NB4 (cell line): ENCODE results near the gene WNK3.

Experiments used
- DNase-seq: peaks from one replicate; pipeline ENCODE4 v3.0.0; 2010; ENCODE audit warnings: low read depth
- H3K4me3 ChIP-seq: one replicate; pipeline ENCODE4 v1.5.1; 2011; ENCODE audit warnings: mild to moderate bottlenecking, low read depth, low read length, moderate library complexity
- MYC ChIP-seq: IDR thresholded peaks from 2 replicates; pipeline ENCODE4 v1.6.1; 2011; ENCODE audit warnings: low read depth, low read length
- POLR2A ChIP-seq: IDR thresholded peaks from 2 replicates; pipeline ENCODE4 v1.6.1; 2011; ENCODE audit warnings: mild to moderate bottlenecking; ENCODE audit not compliant: insufficient read length; ENCODE audit errors: extremely low read depth
- TF ChIP-seq, protein P1 (sequence below): IDR thresholded peaks from one replicate; pipeline ENCODE4 v1.5.1; 2012; ENCODE audit warnings: low read depth, low read length
- TF ChIP-seq, protein P2 (sequence below): IDR thresholded peaks from 2 replicates; pipeline ENCODE4 v1.6.1; 2011; ENCODE audit warnings: low read depth, low read length

WNK3 gene

DNA sequence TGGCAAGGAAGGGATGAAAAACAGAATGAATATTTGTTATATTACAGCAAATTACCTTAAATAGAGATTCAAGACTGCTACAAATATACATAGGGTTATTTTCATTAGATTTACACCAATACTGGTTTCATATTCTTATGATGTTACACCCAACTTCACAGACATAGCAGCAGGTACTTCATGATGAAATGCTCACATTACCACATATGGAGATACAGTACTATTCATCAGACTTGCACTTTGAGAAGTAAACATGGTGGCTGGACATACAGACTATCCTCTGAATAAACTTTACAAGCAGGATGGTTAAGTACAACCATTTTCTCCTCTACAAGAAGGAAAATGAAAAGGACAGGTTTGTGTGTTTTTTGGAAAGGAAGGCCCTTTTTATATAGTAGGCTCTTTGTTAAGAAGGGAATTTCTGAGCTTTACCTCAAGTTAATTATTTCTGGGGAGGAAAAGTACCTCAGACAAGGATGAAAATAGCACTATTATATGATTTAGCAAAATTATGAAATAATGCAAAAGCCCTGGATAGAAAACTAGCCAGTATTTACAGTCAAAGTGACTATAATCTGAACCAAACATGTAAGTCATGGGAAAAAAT lies 162.8 kb downstream of the WNK3 start:
- no peak overlapping the region for H3K4me3 ChIP-seq
- TF ChIP-seq, protein P1, sequence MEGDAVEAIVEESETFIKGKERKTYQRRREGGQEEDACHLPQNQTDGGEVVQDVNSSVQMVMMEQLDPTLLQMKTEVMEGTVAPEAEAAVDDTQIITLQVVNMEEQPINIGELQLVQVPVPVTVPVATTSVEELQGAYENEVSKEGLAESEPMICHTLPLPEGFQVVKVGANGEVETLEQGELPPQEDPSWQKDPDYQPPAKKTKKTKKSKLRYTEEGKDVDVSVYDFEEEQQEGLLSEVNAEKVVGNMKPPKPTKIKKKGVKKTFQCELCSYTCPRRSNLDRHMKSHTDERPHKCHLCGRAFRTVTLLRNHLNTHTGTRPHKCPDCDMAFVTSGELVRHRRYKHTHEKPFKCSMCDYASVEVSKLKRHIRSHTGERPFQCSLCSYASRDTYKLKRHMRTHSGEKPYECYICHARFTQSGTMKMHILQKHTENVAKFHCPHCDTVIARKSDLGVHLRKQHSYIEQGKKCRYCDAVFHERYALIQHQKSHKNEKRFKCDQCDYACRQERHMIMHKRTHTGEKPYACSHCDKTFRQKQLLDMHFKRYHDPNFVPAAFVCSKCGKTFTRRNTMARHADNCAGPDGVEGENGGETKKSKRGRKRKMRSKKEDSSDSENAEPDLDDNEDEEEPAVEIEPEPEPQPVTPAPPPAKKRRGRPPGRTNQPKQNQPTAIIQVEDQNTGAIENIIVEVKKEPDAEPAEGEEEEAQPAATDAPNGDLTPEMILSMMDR: no peak
- TF ChIP-seq MYC (no peak), POLR2A (no peak)
- TF ChIP-seq, protein P2, sequence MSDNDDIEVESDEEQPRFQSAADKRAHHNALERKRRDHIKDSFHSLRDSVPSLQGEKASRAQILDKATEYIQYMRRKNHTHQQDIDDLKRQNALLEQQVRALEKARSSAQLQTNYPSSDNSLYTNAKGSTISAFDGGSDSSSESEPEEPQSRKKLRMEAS: no peak

DNA sequence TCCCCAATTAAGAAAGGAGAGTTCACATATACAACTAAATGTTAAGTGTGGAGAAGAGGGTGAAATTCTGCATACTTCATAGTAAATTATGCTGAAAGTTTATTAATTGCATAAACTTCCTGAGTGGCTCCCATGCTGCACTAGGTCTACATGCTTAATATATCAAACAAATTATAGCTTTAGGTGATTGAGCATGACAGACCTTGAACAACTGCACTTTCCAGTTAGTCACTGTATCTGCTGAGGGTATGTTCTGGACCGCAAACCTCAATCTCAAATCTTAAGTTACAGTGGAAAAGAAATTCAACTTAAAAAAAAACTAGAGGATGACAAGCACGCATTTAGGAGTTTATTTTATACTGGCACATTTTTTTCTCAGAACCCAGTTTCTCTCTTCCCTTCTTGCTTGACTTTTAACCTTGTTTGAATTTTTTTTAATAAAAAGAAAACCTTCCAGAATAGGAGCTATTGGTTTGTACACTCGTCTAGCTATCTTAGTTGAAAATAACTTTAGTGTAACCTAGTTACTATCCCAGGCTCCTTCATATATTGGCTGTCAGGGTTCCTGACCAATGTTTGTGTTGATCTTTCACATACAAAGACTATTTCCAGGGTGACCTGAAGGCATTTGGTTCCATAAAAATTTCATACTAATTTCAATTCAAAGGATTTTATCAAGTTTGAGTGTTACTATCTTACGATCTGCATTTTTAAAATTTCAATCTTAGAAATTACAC lies 164.6 kb downstream of the WNK3 start:
- no peak for DNase-seq
- no peak overlapping the region for H3K4me3 ChIP-seq
- no peak for TF ChIP-seq POLR2A
- TF ChIP-seq, protein P1: no peak
- no peak for TF ChIP-seq MYC
- TF ChIP-seq, protein P2: no peak

More for the DNA sequence above, 162.8 kb downstream of the WNK3 start:
- DNase-seq: no peak

DNA sequence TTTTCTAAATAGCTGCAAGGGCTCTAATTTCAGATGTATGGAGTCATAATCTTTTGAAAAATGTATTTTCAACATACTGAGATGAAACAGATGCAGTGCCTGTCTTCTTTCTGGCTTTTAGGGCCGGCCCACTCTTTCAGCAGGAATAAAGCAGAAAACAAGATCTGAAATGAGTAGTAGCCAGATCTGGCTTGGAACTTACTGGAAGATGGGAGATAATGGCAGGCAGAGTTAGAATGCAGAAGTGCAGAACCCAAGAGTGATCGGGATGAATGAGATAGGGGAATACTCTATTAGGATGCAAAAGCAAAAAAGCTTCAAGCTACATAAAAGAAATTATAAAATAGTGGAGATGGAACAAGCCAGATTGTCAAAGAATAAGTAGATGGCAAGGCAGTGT lies 173.4 kb downstream of the WNK3 start:
- TF ChIP-seq, protein P2: no peak
- no peak for TF ChIP-seq POLR2A
- no peak for TF ChIP-seq MYC
- TF ChIP-seq, protein P1: no peak
- DNase-seq: no peak
- H3K4me3 ChIP-seq: no peak overlapping the region

DNA sequence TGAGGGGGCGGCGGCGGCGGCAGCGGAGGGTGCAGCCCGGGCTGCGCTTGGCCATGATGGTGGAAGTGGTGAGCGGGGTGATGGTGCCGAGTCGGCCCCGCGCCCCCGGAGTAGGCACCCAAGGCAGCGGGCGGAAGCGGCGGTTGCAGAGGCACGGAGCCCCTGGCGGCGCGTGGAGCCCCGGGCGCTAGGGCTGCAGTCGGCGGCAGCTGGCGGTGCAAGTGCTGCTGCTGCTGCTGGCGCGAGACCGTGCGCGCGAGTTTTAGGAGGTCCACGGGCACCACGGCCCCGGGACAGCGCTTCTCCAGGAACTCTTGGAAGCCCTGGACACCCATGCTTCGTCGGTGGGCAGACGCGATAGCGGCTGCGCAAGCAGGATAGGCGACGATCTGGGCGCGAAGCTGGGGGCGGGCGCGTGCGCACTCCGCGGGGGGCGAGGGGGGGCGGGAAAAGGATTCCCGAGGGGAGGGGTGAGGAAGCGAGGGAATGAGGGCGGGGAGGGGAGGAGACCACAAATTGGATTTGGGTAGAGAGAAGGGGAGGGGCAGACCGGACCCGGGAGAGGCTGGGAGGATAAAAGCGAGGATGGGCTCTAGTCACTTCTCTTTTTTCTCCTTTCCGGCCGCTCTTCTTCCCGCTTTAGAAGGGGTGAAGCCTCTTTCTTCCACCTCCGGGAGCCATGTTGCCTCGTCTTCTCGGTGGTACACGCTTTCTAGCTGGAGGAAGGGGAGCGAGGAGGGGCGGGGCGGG lies 174.8 kb downstream of the WNK3 start, which contains the start of gene FAM120C:
TSS of gene FAM120C (minus strand) at position 391 of the 750 bp plus-strand sequence. CDS start at position 335, 56 bp downstream.
- H3K4me3 ChIP-seq: peak within 1 kb of the TSS; percentile 97
- peak; percentile 89 for DNase-seq
- TF ChIP-seq, protein P1: no peak
- TF ChIP-seq, protein P2: no peak
- TF ChIP-seq MYC (peak; percentile 19; the same call in 1 of the 2 replicates), POLR2A (peak; percentile 75)

DNA sequence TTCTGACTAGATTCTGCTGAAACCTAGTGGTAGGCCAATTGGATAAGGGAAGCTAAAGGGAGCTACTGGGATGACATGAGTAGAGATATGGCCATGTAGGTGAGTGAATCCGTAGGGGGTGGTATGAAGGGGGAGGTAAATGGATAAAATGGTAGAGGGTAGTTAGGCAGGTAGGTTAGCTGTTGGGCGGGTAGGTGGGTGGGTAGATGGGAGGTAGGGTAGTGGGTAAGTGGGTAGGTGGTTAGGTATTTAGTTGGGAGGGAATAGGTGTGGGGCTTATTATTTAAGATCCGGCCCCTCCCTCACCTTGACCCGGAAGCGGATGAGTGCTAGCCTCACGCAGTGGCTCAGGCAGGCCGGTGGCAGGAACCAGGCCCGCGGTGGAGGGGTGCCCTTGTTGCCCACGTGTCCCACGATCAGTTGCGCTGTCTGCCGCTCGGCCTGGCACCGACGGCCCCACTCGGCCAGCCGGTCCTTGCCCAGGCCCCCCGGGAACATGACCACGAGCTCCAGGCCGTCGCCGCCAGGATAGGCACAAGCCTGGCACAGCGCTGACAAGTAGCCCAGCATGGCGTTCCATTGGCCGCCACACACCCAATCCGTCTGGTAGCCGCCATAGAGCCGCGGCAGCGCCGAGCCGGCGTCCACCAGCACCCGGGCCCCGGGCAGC lies 175.5 kb downstream of the WNK3 start:
- TF ChIP-seq, protein P2: peak; percentile 84
- TF ChIP-seq POLR2A (peak; percentile 36), MYC (peak; percentile 91)
- TF ChIP-seq, protein P1: no peak
- DNase-seq: peak; percentile 78
- peak overlapping the region; percentile 97 for H3K4me3 ChIP-seq
